Endothelial cell of umbilical vein (primary cell): ENCODE measurements around the gene STRN.

ENCODE experiments used
- CTCF ChIP-seq, 2 donors: IDR thresholded peaks; 1 replicate in 1 of 2; 2 replicates in 1 of 2; pipeline ENCODE4 v1.5.1; 2011; ENCODE audit warnings: low read length in 2 of 2, mild to moderate bottlenecking in 2 of 2, moderate library complexity in 2 of 2, control low read depth in 1 of 2, inconsistent platforms in 1 of 2, low read depth in 1 of 2; ENCODE audit not compliant: insufficient read depth in 1 of 2; ENCODE audit errors: extremely low read depth in 1 of 2
- EZH2 ChIP-seq: IDR thresholded peaks from 2 replicates; pipeline ENCODE4 v1.6.1; 2012; ENCODE audit warnings: borderline replicate concordance, low read depth, mild to moderate bottlenecking, moderate library complexity, low read length, inconsistent platforms; ENCODE audit not compliant: severe bottlenecking

- TF ChIP-seq EZH2 (no peak), CTCF (IDR thresholded peaks at IDR 0.05; ENCODE audit: extremely low read depth in 1 of 2, insufficient read depth in 1 of 2, low read depth in 1 of 2, low read length in 2 of 2) (no peak)
Measured at GRCh38 chr2:36855429-36855828, 110.9 kb downstream of the STRN start.
